Spleen (tissue), 7 donors: Measurements from ENCODE around the gene PMPCA.

Experiments
- POLR2A ChIP-seq, 3 donors: fragments of 450-650 bp; IDR thresholded peaks; one replicate each; pipeline ENCODE4 v1.5.1; 2017; ENCODE audit warnings: antibody characterized with exemption in 3 of 3, mild to moderate bottlenecking in 1 of 3
- TF ChIP-seq, protein P1 (sequence below), 11 experiments: fragments of 200-600 bp in 7 of 11; fragments of 450-650 bp in 4 of 11; sonication (generic) in 4 of 11; IDR thresholded peaks in 8 of 11; conservative IDR thresholded peaks in 3 of 11; 1 replicate in 7 of 11; 2 replicates in 4 of 11; pipeline versions ENCODE4 v1.4.0 to v1.8.0; 2016 to 2021; ENCODE audit warnings: antibody characterized with exemption in 11 of 11, inconsistent platforms in 4 of 11, mild to moderate bottlenecking in 1 of 11
- donor health status: DM: no; HTN: no; CAD: no; lungs with moderate emphysema.
- donor health status: DM: no; HTN: no; CAD: no.
- donor health status: DM: no; HTN: no; CAD: no.

DNA sequence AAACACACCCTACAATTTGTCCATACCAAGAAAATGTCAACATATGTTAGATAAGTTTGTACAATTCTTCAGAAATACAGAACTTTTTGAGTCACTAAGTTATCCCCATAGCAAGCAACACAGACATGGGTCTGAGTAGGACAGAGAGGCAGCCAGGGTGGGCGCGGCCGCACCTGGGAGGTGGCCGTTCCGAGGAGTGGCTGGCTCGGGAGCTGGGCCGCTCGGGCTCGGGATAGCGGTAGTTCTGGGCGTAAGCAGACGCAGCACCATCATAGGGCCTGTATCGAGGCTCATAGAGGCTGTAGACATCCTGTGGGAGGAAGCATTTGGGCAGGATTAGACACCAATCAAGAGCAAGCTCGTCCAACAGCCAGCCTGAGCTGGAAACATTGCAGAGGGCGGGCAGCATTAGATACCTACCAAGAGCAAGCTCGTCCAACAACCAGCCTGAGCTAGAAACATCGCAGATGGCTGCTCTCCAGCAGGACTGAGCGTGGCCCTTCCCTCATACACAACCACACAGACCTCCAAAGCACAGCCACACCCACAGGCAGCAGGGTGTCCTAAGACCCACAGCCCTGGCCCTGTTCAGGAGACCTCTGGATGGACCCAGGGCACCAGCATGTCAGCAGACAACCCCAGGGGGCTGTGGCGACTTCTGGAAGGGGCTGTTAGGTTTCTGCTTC lies 61.5 kb downstream of the PMPCA start:
- TF ChIP-seq, protein P1, sequence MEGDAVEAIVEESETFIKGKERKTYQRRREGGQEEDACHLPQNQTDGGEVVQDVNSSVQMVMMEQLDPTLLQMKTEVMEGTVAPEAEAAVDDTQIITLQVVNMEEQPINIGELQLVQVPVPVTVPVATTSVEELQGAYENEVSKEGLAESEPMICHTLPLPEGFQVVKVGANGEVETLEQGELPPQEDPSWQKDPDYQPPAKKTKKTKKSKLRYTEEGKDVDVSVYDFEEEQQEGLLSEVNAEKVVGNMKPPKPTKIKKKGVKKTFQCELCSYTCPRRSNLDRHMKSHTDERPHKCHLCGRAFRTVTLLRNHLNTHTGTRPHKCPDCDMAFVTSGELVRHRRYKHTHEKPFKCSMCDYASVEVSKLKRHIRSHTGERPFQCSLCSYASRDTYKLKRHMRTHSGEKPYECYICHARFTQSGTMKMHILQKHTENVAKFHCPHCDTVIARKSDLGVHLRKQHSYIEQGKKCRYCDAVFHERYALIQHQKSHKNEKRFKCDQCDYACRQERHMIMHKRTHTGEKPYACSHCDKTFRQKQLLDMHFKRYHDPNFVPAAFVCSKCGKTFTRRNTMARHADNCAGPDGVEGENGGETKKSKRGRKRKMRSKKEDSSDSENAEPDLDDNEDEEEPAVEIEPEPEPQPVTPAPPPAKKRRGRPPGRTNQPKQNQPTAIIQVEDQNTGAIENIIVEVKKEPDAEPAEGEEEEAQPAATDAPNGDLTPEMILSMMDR (IDR thresholded peaks at IDR 0.05 in 8 of 11, conservative IDR thresholded peaks at IDR 0.05 in 3 of 11), result no peak
- no peak for TF ChIP-seq POLR2A (IDR thresholded peaks at IDR 0.05)
